Karpas-422 (cell line): ENCODE data around the gene TYMP. TPM values are rescaled to one million over a fixed set of nuclear protein-coding genes. Genes with fewer than 3 reads are reported as not detected.
A peak's percentile ranks its signal among the peaks of the same experiment; 100 is the strongest.
"Not testable (repeated sequence)": the region's sequence is repeated elsewhere in the genome, so short reads cannot be mapped to it uniquely, and the experiment has no call there.

Source experiments
- DNase-seq: peaks from one replicate; pipeline ENCODE4 v3.0.0-alpha.2; 2015
- H2AFZ ChIP-seq: fragments of 200-600 bp; sonication (generic); 2 replicates; pipeline ENCODE4 v1.6.1; 2014; ENCODE audit warnings: antibody characterized with exemption, low read length, mixed read lengths
- H3K27ac ChIP-seq: fragments of 200-600 bp; sonication (generic); 2 replicates; pipeline ENCODE4 v1.5.1; 2014; ENCODE audit warnings: mild to moderate bottlenecking, low read length, moderate library complexity
- H3K27me3 ChIP-seq: fragments of 200-600 bp; sonication (generic); 2 replicates; pipeline ENCODE4 v1.6.1; 2014; ENCODE audit warnings: low read length, mixed read lengths
- H3K36me3 ChIP-seq: fragments of 200-600 bp; sonication (generic); 2 replicates; pipeline ENCODE4 v1.6.1; 2014; ENCODE audit warnings: low read length, mixed read lengths; ENCODE audit not compliant: insufficient read depth
- H3K4me1 ChIP-seq: fragments of 200-600 bp; sonication (generic); 2 replicates; pipeline ENCODE4 v1.6.1; 2014; ENCODE audit warnings: mild to moderate bottlenecking, low read length, mixed read lengths
- H3K4me2 ChIP-seq: fragments of 200-600 bp; sonication (generic); 2 replicates; pipeline ENCODE4 v1.6.1; 2014; ENCODE audit warnings: low read length, low read depth, mild to moderate bottlenecking; ENCODE audit not compliant: poor library complexity, severe bottlenecking
- H3K4me3 ChIP-seq: fragments of 200-600 bp; sonication (generic); 2 replicates; pipeline ENCODE4 v1.5.1; 2014; ENCODE audit warnings: mild to moderate bottlenecking, antibody characterized with exemption, low read length, mixed read lengths
- H3K79me2 ChIP-seq: fragments of 200-600 bp; sonication (generic); 2 replicates; pipeline ENCODE4 v1.6.1; 2014; ENCODE audit warnings: mild to moderate bottlenecking, low read length, mixed read lengths
- H3K9ac ChIP-seq: fragments of 200-600 bp; sonication (generic); 2 replicates; pipeline ENCODE4 v1.6.0; 2014; ENCODE audit warnings: low read length
- H3K9me2 ChIP-seq: fragments of 200-600 bp; sonication (generic), shearing (Covaris generic); replicated peaks from 2 replicates; pipeline ENCODE4 v1.6.0; 2014; ENCODE audit warnings: mild to moderate bottlenecking, low read length, moderate library complexity; ENCODE audit not compliant: insufficient read depth
- H3K9me3 ChIP-seq: fragments of 300-700, 200-600 bp; sonication (generic); 2 replicates; pipeline ENCODE4 v1.6.1; 2014; ENCODE audit warnings: low read length, mixed read lengths
- H4K20me1 ChIP-seq: fragments of 200-600 bp; sonication (generic); 2 replicates; pipeline ENCODE4 v1.6.1; 2014; ENCODE audit warnings: mild to moderate bottlenecking, antibody characterized with exemption, low read length, low read depth; ENCODE audit not compliant: insufficient read depth
- total RNA-seq: library from RNA; depleted of rRNA; stranded (reverse); fragments of >200 nt; shearing (Covaris generic); gene quantifications from 2 replicates; pipeline ENCODE4 v1.2.3, GENCODE V29; 2014; ENCODE audit warnings: low replicate concordance

TYMP gene
- total RNA-seq, 1 experiment from 2014 or later: 1.8 TPM

- peaks cover 57% of the 10 kb centered on the region for H3K4me1 ChIP-seq
- no peak within 1 kb of the TSS for H3K27ac ChIP-seq
- H3K36me3 ChIP-seq: no peaks in the 10 kb centered on the region
- peak within 1 kb of the TSS; percentile 62 for H3K4me2 ChIP-seq
- peak within 1 kb of the TSS; percentile 53; the same call in 1 of the 2 replicates for H3K9ac ChIP-seq
- H3K4me3 ChIP-seq: no peak within 1 kb of the TSS
- no peaks in the 10 kb centered on the region for H3K9me3 ChIP-seq
- DNase-seq: no peak
- no peaks in the 10 kb centered on the region for H4K20me1 ChIP-seq
- H3K9me2 ChIP-seq: no peaks in the 10 kb centered on the region
- H3K79me2 ChIP-seq: no peaks in the 10 kb centered on the region
- no peak within 1 kb of the TSS for H2AFZ ChIP-seq
- H3K27me3 ChIP-seq: no peaks in the 10 kb centered on the region
Observed at GRCh38 chr22:50545522-50546325, 15.9 kb upstream of the TYMP start, which contains the start of gene KLHDC7B. Gene KLHDC7B (plus strand): TSS chr22:50545899. CDS start chr22:50546244, 345 bp downstream.

- Histone ChIP-seq H3K27ac (no peak overlapping the region), H3K79me2 (no peaks in the 10 kb centered on the region), H3K9ac (peak overlapping the region; percentile 53), H3K9me2 (no peaks in the 10 kb centered on the region), H3K4me2 (peak overlapping the region; percentile 62), H3K9me3 (no peaks in the 10 kb centered on the region), H3K36me3 (no peaks in the 10 kb centered on the region), H2AFZ (0 out of 2 replicates have a peak overlapping the region, but pooled peaks have one; percentile 75), H3K4me1 (peaks cover 66% of the 10 kb centered on the region), H4K20me1 (no peaks in the 10 kb centered on the region), H3K4me3 (peak overlapping the region; percentile 57), H3K27me3 (no peaks in the 10 kb centered on the region)
- DNase-seq: no peak
Observed at GRCh38 chr22:50544746-50545253, 15.0 kb upstream of the TYMP start.

GRCh38 chr22:50544078-50544745 lies 14.4 kb upstream of the TYMP start:
- no peaks in the 10 kb centered on the region for H3K9me2 ChIP-seq
- H3K4me2 ChIP-seq: peak overlapping the region; percentile 62
- peaks cover 68% of the 10 kb centered on the region for H3K4me1 ChIP-seq
- H2AFZ ChIP-seq: peak overlapping the region; percentile 75; the same call in 1 of the 2 replicates
- DNase-seq: peak; percentile 90
- H3K36me3 ChIP-seq: no peaks in the 10 kb centered on the region
- no peak overlapping the region for H3K27ac ChIP-seq
- peak overlapping the region; percentile 53 for H3K9ac ChIP-seq
- H4K20me1 ChIP-seq: no peaks in the 10 kb centered on the region
- H3K4me3 ChIP-seq: peak overlapping the region; percentile 57
- H3K9me3 ChIP-seq: no peaks in the 10 kb centered on the region
- H3K79me2 ChIP-seq: no peaks in the 10 kb centered on the region
- no peaks in the 10 kb centered on the region for H3K27me3 ChIP-seq

- Histone ChIP-seq H3K79me2 (no peaks in the 10 kb centered on the region), H3K9me3 (no peaks in the 10 kb centered on the region), H3K4me2 (peak overlapping the region; percentile 34), H4K20me1 (no peaks in the 10 kb centered on the region), H3K36me3 (no peaks in the 10 kb centered on the region), H2AFZ (peak overlapping the region; percentile 96), H3K4me3 (no peak overlapping the region), H3K9ac (peak overlapping the region; percentile 5; the same call in 1 of the 2 replicates), H3K9me2 (no peaks in the 10 kb centered on the region), H3K27me3 (no peaks in the 10 kb centered on the region), H3K4me1 (peaks cover 56% of the 10 kb centered on the region), H3K27ac (peak overlapping the region; percentile 96)
- DNase-seq: peak; percentile 76
Observed at GRCh38 chr22:50542416-50542927, 12.7 kb upstream of the TYMP start.

GRCh38 chr22:50541667-50542026 lies 11.8 kb upstream of the TYMP start:
- H3K4me2 ChIP-seq: peak overlapping the region; percentile 53
- not testable (repeated sequence) for H4K20me1 ChIP-seq, H3K9ac ChIP-seq, H3K36me3 ChIP-seq, H2AFZ ChIP-seq, H3K9me2 ChIP-seq, H3K9me3 ChIP-seq, H3K79me2 ChIP-seq, DNase-seq, H3K27me3 ChIP-seq, H3K4me3 ChIP-seq
- peak overlapping the region; percentile 96 for H3K27ac ChIP-seq
- peaks cover 54% of the 10 kb centered on the region for H3K4me1 ChIP-seq

- Histone ChIP-seq H3K79me2 (no peaks in the 10 kb centered on the region), H3K9me3 (no peaks in the 10 kb centered on the region), H3K9ac (0 out of 2 replicates have a peak overlapping the region, but pooled peaks have one; percentile 12), H3K4me2 (peak overlapping the region; percentile 83), H3K9me2 (no peaks in the 10 kb centered on the region), H4K20me1 (no peaks in the 10 kb centered on the region), H3K4me3 (no peak overlapping the region), H3K4me1 (peaks cover 66% of the 10 kb centered on the region), H3K36me3 (no peaks in the 10 kb centered on the region), H2AFZ (peak overlapping the region; percentile 64), H3K27me3 (no peaks in the 10 kb centered on the region), H3K27ac (peak overlapping the region; percentile 96)
- no peak for DNase-seq
Observed at GRCh38 chr22:50540381-50540780, 10.6 kb upstream of the TYMP start.

GRCh38 chr22:50537765-50538164 lies 8.0 kb upstream of the TYMP start:
- Histone ChIP-seq H4K20me1 (no peaks in the 10 kb centered on the region), H3K79me2 (no peaks in the 10 kb centered on the region), H3K27ac (0 out of 2 replicates have a peak overlapping the region, but pooled peaks have one; percentile 17), H3K9me3 (no peaks in the 10 kb centered on the region), H3K27me3 (no peaks in the 10 kb centered on the region), H3K9ac (no peak overlapping the region), H3K4me1 (peaks cover 76% of the 10 kb centered on the region), H3K9me2 (no peaks in the 10 kb centered on the region), H3K4me3 (no peak overlapping the region), H3K4me2 (no peak overlapping the region), H3K36me3 (no peaks in the 10 kb centered on the region), H2AFZ (no peak overlapping the region)
- no peak for DNase-seq

- Histone ChIP-seq H3K4me1 (peaks cover 75% of the 10 kb centered on the region), H3K4me2 (peak overlapping the region; percentile 63), H3K27ac (peak overlapping the region; percentile 95), H3K9me2 (no peaks in the 10 kb centered on the region), H3K9me3 (no peaks in the 10 kb centered on the region), H3K4me3 (no peak overlapping the region), H3K27me3 (no peaks in the 10 kb centered on the region), H4K20me1 (no peaks in the 10 kb centered on the region), H3K36me3 (no peaks in the 10 kb centered on the region), H2AFZ (no peak overlapping the region), H3K9ac (no peak overlapping the region), H3K79me2 (no peaks in the 10 kb centered on the region)
- DNase-seq: peak; percentile 49
Observed at GRCh38 chr22:50536226-50536625, 6.4 kb upstream of the TYMP start.
